Thoracic aorta (tissue), 2 donors: ENCODE measurements around the gene ZDHHC11B. TPM values are rescaled to one million over a fixed set of nuclear protein-coding genes. Genes with fewer than 3 reads are reported as not detected.
"Not testable (repeated sequence)": the region's sequence is repeated elsewhere in the genome, so short reads cannot be mapped to it uniquely, and the experiment has no call there.

Experiments used
- ATAC-seq: fragments of 150-250 bp; one replicate; pipeline ENCODE4 v1.8.0; 2017; ENCODE audit warnings: low read depth; ENCODE audit not compliant: insufficient number of reproducible peaks, low FRiP score
- DNase-seq: peaks from one replicate; pipeline ENCODE4 v3.0.0-alpha.2; 2020; ENCODE audit warnings: low spot score
- H3K27ac ChIP-seq, 2 donors: fragments of 200-600 bp; sonication (generic); 1 replicate in 1 of 2; 2 replicates in 1 of 2; pipeline ENCODE4 v1.5.1; 2016; ENCODE audit warnings: mild to moderate bottlenecking in 2 of 2, moderate library complexity in 2 of 2
- H3K27me3 ChIP-seq: fragments of 200-600 bp; sonication (generic); replicated peaks from 2 replicates; pipeline ENCODE4 v1.6.0; 2016; ENCODE audit warnings: mild to moderate bottlenecking; ENCODE audit not compliant: insufficient read depth
- H3K36me3 ChIP-seq: fragments of 200-600 bp; sonication (generic); one replicate; pipeline ENCODE4 v1.5.1; 2016
- H3K4me1 ChIP-seq, 2 donors: fragments of 200-600 bp; sonication (generic); 1 replicate in 1 of 2; 2 replicates in 1 of 2; pipeline versions ENCODE4 v1.5.1 to v1.6.0; 2016; ENCODE audit warnings: low read depth in 2 of 2, mild to moderate bottlenecking in 1 of 2; ENCODE audit not compliant: control insufficient read depth in 1 of 2
- H3K4me3 ChIP-seq: fragments of 200-600 bp; sonication (generic); 2 replicates; pipeline ENCODE4 v1.5.1; 2016; ENCODE audit warnings: mild to moderate bottlenecking
- H3K9me3 ChIP-seq: fragments of 200-600 bp; sonication (generic); 2 replicates; pipeline ENCODE4 v1.5.1; 2016
- total RNA-seq, 2 donors: library from RNA; depleted of rRNA; stranded (reverse); fragments of >200 nt; gene quantifications; one replicate each; pipeline versions ENCODE4 v1.1.0 to v1.2.3, GENCODE V29; 2016
- TF ChIP-seq, protein P1 (sequence below): fragments of 200-600 bp; sonication (generic); IDR thresholded peaks from one replicate; pipeline ENCODE4 v1.5.1; 2019; ENCODE audit warnings: antibody characterized with exemption

Gene ZDHHC11B
- total RNA-seq, 2 donors from 2014 or later: 1.8 to 8.7 TPM

DNA sequence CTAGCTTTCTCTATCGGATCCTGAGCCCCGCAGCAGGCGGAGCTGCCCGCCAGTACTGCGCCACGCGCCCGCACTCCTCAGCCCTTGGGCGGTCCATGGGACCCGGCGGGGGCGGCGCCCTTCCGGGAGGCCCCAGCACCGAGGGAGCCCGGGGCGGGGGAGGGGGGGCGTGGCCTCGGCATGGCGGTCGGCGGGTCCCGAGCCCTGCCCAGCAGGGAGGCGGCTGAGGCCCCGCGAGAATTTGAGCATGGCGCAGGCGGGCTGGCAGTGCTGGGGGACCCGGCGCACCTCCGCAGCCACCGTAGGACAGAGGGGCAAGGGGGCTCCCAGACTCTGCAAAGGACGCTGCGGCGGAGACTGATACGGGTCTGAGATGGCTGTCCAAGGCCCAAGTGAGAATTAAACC, 6.8 kb downstream of the ZDHHC11B start:
- no peak overlapping the region for H3K27ac ChIP-seq
- H3K4me3 ChIP-seq: no peak overlapping the region
- DNase-seq: no peak
- TF ChIP-seq, protein P1, sequence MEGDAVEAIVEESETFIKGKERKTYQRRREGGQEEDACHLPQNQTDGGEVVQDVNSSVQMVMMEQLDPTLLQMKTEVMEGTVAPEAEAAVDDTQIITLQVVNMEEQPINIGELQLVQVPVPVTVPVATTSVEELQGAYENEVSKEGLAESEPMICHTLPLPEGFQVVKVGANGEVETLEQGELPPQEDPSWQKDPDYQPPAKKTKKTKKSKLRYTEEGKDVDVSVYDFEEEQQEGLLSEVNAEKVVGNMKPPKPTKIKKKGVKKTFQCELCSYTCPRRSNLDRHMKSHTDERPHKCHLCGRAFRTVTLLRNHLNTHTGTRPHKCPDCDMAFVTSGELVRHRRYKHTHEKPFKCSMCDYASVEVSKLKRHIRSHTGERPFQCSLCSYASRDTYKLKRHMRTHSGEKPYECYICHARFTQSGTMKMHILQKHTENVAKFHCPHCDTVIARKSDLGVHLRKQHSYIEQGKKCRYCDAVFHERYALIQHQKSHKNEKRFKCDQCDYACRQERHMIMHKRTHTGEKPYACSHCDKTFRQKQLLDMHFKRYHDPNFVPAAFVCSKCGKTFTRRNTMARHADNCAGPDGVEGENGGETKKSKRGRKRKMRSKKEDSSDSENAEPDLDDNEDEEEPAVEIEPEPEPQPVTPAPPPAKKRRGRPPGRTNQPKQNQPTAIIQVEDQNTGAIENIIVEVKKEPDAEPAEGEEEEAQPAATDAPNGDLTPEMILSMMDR: no peak
- H3K9me3 ChIP-seq: no peaks in the 10 kb centered on the region
- no peaks in the 10 kb centered on the region for H3K36me3 ChIP-seq
- ATAC-seq: no peak
- no peaks in the 10 kb centered on the region for H3K27me3 ChIP-seq
- no peaks in the 10 kb centered on the region for H3K4me1 ChIP-seq

DNA sequence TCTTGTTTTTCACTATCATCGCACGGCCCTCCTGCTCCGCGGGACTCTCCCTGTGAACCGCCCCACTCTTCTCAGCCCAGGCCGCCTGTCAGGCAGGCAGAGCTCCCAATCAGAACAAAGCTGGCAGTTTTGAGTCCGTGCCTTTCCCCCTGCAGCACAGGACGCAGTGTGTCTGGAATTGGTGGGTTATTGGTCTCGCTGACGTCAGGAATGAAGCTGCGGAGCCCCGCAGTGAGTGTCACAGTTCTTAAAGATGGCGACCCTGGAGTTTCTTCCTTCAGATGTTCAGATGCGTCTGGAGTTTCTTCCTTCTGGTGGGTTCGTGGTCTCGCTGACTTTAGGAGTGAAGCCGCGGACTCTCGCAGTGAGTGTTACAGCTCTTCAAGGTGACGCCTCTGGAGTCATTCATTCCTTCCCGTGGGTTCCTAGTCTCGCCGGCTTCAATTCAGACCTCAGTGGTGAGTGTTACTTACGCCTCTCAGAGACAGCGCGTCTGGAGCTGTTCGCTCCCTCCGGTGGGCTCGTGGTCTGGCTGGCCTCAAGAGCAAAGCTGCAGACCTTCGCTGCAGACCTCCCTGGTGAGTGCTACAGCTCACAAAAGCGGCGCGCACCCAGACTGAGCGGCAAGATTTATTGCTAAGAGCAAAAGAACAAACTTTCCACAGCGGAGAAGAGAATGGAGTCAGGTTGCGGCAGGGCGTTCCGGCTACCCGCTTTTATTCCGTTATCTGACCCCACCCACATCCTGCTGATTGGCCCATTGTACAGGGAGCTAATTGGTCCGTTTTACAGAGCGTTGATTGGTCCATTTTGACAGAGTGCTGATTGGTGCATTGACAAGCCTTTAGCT, 7.4 kb downstream of the ZDHHC11B start:
- DNase-seq: no peak

DNA sequence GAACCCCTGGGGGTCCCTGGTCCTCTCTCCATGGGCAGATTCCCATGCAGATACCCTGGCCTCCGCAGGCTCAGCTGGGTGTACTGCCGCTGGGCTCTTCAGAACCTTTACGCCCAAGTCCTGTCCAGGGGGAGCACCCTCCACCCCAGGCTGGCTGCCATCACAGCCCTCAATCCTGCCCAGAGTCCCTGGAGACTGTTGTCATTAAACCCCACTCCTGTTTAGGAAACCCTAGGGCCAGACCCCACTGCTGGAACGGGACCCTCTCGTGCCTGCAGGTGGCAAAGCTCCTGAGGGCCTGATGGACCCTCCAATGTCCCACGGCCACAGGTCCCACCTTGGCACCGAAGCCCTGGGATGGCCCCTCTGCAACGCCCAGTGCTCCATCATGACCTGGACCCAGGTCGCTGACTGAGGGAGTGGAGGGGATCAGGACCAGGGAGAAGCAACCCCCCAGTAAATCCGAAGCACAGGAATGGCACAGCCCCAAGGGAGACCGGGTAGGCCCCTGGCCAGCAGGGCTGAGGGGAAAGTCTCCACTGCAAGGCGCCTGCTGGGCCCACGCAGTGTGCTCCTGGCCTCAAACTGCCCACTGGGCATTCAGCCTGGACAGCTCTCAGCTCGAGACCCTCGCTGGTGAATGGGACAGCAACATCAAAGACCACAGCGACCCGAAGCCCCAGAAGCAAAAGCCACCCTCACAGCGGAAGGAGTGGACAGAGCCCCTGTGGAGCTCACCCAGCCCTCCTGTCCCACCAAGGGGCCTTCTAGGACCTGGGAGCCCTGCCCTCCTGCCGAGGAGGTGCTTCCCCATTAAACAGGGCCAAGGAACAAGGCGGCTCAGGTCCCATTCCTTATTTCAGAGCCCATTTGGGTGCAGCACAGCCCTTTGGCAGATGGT, 8.3 kb downstream of the ZDHHC11B start:
- Histone ChIP-seq H3K4me3 (no peak overlapping the region), H3K4me1 (no peaks in the 10 kb centered on the region), H3K36me3 (no peaks in the 10 kb centered on the region), H3K27ac (no peak overlapping the region), H3K27me3 (no peaks in the 10 kb centered on the region), H3K9me3 (no peaks in the 10 kb centered on the region)
- ATAC-seq (no peak), DNase-seq (no peak)
- TF ChIP-seq, protein P1: no peak

More for the DNA sequence above, 7.4 kb downstream of the ZDHHC11B start:
- TF ChIP-seq, protein P1: no peak
- Histone ChIP-seq H3K4me3 (no peak overlapping the region), H3K4me1 (no peaks in the 10 kb centered on the region), H3K36me3 (no peaks in the 10 kb centered on the region), H3K9me3 (no peaks in the 10 kb centered on the region), H3K27me3 (no peaks in the 10 kb centered on the region), H3K27ac (no peak overlapping the region)
- no peak for ATAC-seq

DNA sequence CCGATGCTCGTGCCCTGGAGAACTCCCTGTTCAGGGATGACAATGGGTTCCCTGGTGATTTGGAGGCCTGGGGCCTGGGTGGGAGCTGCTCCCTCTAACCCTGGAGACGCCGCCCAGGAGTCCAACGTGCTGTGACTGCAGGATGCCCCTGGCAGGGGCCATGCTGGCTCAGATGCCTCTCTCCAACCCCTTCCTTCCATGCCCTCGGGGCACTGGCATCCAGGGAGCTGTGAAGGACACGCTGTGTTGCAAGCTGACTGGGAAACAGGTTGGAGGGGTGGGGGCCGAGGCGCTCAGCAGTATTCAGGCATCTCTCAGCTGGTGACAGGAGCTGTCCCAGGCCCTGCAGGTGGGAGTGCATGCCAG, 9.0 kb downstream of the ZDHHC11B start:
- H3K36me3 ChIP-seq, H3K27ac ChIP-seq, DNase-seq, H3K27me3 ChIP-seq, H3K9me3 ChIP-seq, H3K4me3 ChIP-seq, ATAC-seq, H3K4me1 ChIP-seq: not testable (repeated sequence)

DNA sequence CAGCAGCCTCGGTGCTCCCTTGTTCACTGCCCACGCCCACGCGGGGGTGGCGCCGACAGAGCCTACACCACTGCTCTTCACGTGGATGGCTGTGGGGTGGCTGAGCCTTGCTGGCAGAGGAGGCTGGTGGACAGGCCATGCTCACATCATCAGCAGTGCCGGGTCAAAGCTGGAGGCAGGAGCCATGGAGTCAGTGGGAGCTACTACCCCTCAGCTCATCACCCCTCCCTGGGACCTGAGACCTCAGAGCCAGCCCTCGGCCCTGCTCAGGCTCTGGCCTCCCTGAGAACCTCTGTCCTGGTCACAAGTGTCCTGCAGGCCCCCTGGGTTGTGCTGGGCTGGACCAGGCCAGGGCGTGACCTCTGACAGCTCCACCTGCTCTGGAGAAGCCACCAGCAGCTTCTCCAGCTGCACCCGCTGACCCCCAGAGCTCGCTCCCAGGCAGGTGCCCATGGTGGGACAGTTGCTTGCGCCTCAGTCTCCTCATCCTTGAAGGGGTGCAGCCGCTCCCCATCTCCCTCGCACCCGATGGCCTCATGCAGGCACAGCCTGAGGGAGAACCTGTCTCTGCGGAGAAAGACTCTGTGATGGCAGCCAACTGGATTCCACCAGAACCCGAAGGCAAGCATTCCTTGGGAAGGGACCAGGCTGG, 9.5 kb downstream of the ZDHHC11B start:
- ATAC-seq, H3K4me3 ChIP-seq, H3K27ac ChIP-seq, H3K4me1 ChIP-seq, H3K9me3 ChIP-seq, H3K27me3 ChIP-seq, H3K36me3 ChIP-seq, DNase-seq: not testable (repeated sequence)

DNA sequence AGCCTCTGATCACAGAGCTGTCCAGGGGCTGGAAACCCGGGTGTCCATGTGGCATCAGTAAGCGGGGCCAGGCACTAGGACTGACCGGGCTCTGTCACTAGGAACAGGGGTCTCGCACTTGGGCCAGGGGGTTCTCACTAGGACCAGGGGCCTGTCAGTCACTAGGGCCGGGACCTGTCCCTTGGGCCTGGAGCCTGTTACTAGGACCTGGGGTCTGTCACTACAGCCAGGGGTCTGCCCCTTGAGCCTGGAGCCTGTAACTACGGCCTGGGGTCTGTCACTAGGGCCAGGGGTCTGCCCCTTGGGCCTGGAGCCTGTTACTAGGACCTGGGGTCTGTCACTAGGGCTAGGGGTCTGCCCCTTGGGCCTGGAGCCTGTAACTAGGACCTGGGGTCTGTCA, 10.2 kb downstream of the ZDHHC11B start:
- not testable (repeated sequence) for H3K4me3 ChIP-seq, H3K9me3 ChIP-seq, DNase-seq, H3K27me3 ChIP-seq, ATAC-seq, H3K4me1 ChIP-seq, H3K36me3 ChIP-seq, H3K27ac ChIP-seq
